IPS DF 19.7 (cell line): Measurements from ENCODE around the gene ANXA10.
A peak's percentile ranks its signal among the peaks of the same experiment; 100 is the strongest.
"Not testable (repeated sequence)": the region's sequence is repeated elsewhere in the genome, so short reads cannot be mapped to it uniquely, and the experiment has no call there.

ENCODE experiments used
- DNase-seq: peaks from one replicate; pipeline ENCODE4 v3.0.0-alpha.2; 2013; ENCODE audit warnings: low read depth, low spot score

Gene ANXA10

GRCh38 chr4:168092176-168092712 lies at the start of gene ANXA10:
Gene ANXA10, plus strand, starts transcription at chr4:168092537. Its CDS starts 164 bp downstream, at chr4:168092701.
- no peak for DNase-seq

- DNase-seq, result no peak
Observed at GRCh38 chr4:168045354-168045753, 47.0 kb upstream of the ANXA10 start.

- DNase-seq, result no peak
Observed at GRCh38 chr4:168050002-168050401, 42.3 kb upstream of the ANXA10 start.

- DNase-seq, result no peak
Observed at GRCh38 chr4:168051526-168051925, 40.8 kb upstream of the ANXA10 start.

GRCh38 chr4:168057412-168057811 lies 34.9 kb upstream of the ANXA10 start:
- DNase-seq, result no peak

GRCh38 chr4:168059251-168059650 lies 33.1 kb upstream of the ANXA10 start:
- no peak for DNase-seq

GRCh38 chr4:168063031-168063430 lies 29.3 kb upstream of the ANXA10 start:
- no peak for DNase-seq

- no peak for DNase-seq
Observed at GRCh38 chr4:168070903-168071302, 21.4 kb upstream of the ANXA10 start.

GRCh38 chr4:168071304-168071703 lies 21.0 kb upstream of the ANXA10 start:
- no peak for DNase-seq

- DNase-seq, result no peak
Observed at GRCh38 chr4:168074861-168075260, 17.5 kb upstream of the ANXA10 start.

GRCh38 chr4:168076989-168077725 lies 15.2 kb upstream of the ANXA10 start:
- peak; percentile 3 for DNase-seq

- DNase-seq, result no peak
Observed at GRCh38 chr4:168077726-168078239, 14.6 kb upstream of the ANXA10 start.

GRCh38 chr4:168082379-168082778 lies 10.0 kb upstream of the ANXA10 start:
- DNase-seq, result peak; percentile 9

- no peak for DNase-seq
Observed at GRCh38 chr4:168095776-168096406, 3.6 kb downstream of the ANXA10 start.

GRCh38 chr4:168096407-168096784 lies 4.1 kb downstream of the ANXA10 start:
- DNase-seq, result no peak

- DNase-seq, result no peak
Observed at GRCh38 chr4:168097161-168097560, 4.8 kb downstream of the ANXA10 start.

GRCh38 chr4:168098248-168098717 lies 5.9 kb downstream of the ANXA10 start:
- DNase-seq, result no peak

GRCh38 chr4:168099195-168099594 lies 6.9 kb downstream of the ANXA10 start:
- DNase-seq, result no peak

- DNase-seq, result no peak
Observed at GRCh38 chr4:168101026-168101425, 8.7 kb downstream of the ANXA10 start.

- DNase-seq, result no peak
Observed at GRCh38 chr4:168102403-168102802, 10.1 kb downstream of the ANXA10 start.

GRCh38 chr4:168109527-168109926 lies 17.2 kb downstream of the ANXA10 start:
- no peak for DNase-seq

GRCh38 chr4:168113059-168113458 lies 20.7 kb downstream of the ANXA10 start:
- DNase-seq, result not testable (repeated sequence)
